ENCODE results near the gene OLFM1.

OLFM1 gene

DNA sequence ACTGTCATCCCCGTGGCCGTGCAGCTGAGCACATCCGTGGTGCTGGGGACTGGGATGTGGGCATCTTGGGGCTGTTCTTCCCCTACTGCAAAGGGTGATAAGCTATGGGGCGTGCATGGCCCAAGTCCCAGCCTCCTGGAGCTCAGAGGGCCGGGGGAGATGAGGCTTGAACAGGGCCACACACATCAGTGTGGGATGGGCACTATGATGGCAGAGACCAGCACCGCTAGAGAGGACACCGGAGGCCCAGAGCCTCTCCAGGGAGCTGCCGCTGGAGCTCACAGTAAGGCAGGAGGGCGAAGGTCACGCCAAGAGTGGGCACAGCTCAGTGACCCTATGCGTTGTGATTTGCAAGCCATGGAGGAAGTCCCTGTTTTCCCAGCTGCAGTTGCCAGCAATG, 63.5 kb downstream of the OLFM1 start:
- TF ChIP-seq CTCF (IDR thresholded peaks at IDR 0.05; ENCODE audit: low read depth, low read length): no peak
- no peak overlapping the region for H3K4me3 ChIP-seq (ENCODE audit: low read depth, low read length)

GRCh38 chr9:135151757-135152613, 64.5 kb downstream of the OLFM1 start:
- TF ChIP-seq CTCF (IDR thresholded peaks at IDR 0.05; ENCODE audit: low read depth, low read length): no peak

DNA sequence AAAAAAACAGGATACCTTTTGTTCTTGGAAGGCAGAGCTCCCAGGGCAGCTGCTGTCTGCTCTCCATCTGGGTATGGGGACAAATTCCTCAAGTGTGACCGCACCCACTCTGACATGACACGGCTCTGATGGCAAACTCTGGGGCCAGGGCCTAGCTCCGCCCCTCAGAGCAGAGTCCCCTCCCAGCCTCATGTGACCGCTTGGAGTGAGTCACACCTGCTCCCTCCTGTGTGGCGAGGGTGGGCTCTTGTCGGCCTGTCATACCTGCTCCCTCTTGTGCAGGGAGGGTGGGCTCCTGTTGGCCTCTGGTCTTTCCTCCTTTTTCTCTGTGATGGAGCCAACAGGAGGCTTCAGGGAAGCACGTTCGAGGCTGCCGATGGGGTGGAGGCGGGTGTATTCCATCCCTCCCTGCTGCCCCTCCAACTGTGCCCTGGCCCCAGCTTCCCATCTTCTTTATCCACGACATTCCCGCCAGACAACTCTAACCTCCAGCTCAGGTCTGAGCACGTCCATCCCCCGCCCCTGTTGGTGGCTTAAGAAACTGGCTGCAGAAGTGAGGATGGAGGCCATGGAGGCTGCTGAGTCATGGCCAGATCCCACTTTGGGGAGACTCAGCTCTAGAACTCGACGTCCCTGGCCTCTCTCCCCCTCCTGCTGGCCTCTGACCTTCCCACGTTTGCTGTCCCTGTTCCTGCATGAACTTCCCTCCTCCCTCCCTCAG, 65.3 kb downstream of the OLFM1 start:
- no peak overlapping the region for H3K4me3 ChIP-seq (ENCODE audit: low read depth, low read length)
- TF ChIP-seq CTCF (IDR thresholded peaks at IDR 0.05; ENCODE audit: low read depth, low read length): no peak

More at GRCh38 chr9:135151757-135152613, 64.5 kb downstream of the OLFM1 start:
- no peak overlapping the region for H3K4me3 ChIP-seq (ENCODE audit: low read depth, low read length)

GRCh38 chr9:135154050-135154615, 66.7 kb downstream of the OLFM1 start:
- TF ChIP-seq CTCF (IDR thresholded peaks at IDR 0.05; ENCODE audit: low read depth, low read length): no peak
- H3K4me3 ChIP-seq (ENCODE audit: low read depth, low read length): no peak overlapping the region

DNA sequence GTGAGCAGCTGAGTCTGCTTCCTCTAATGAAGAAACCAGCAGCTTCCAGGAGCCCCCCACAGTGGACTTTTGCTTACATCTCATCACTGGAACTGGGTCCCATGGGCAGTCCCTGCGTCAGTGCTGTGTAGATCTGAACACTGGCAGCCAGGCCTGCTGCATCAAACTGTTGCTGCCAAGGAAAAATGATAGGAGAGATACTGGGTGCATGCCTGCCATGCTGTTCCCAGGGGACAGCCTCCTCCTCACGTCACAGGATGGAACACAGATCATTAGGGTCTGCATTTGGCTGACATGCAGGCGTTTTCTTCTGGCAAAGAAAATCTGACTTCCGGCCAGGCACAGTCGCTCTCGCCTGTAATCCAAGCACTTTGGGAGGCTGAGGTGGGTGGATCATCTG, 67.9 kb downstream of the OLFM1 start:
- TF ChIP-seq CTCF (IDR thresholded peaks at IDR 0.05; ENCODE audit: low read depth, low read length): no peak

DNA sequence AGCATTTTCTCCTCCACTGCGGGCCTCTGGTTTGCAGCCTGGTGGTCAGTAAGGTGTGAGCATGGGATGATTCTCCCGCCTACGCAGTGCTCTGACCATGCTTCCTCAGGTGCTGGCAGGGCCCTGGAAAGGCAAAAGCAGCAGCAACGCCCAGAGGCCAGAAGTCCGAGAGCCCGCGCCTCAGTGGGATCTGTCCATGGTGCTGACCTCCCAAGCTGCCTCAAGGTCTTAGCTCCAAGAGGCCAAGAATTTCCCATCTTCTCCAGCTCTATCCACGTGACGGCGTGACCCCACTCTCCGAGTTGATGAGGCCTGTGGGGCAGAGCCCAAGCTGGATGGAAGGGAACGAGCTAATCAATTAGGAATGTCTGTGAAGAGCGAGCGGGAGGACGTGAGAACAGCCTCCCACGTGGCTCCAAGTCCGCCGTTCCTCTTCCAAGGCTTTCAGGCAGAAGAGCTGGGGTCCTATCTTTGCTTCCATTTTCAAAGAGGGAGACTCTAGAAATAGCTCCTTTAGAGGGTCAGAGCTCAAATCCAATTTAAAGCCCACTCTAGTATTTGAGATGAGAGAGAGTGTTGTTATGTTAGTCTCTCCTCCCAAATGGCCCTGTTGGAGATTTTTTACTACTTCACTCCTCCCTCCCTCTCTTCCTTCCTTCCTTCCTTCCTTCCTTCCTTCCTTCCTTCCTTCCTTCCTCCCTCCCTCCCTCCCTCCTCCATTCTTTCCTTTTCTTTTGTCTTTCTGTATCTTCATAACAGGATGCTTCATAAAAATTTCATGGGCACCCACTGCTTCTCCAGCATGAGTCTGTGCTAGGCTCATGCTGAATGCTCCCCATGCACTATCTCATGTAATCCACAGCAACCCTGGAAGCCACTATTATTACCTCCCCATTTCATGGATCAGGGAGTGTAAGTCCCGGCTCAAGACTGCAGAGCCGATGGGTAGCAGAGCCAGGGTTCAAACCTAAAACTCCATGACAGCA, 69.3 kb downstream of the OLFM1 start:
- H3K4me3 ChIP-seq (ENCODE audit: low read depth, low read length): no peak overlapping the region
- no peak for TF ChIP-seq CTCF (IDR thresholded peaks at IDR 0.05; ENCODE audit: low read depth, low read length)

More for the DNA sequence above, 67.9 kb downstream of the OLFM1 start:
- H3K4me3 ChIP-seq (ENCODE audit: low read depth, low read length): no peak overlapping the region
